Psoas muscle (tissue), 8 donors: ENCODE results near the gene DIS3. TPM values are rescaled to one million over a fixed set of nuclear protein-coding genes. Genes with fewer than 3 reads are reported as not detected.

Experiments used
- ATAC-seq, 4 donors: fragments of 200-7000 bp; cut with Tn5 transposase; one replicate each; pipeline ENCODE4 v1.9.1; 2020; ENCODE audit warnings: moderate library complexity in 3 of 4, mild to moderate bottlenecking in 2 of 4
- DNase-seq, 2 donors: peaks; one replicate each; pipeline ENCODE4 v3.0.0-alpha.2; 2020
- H3K27ac ChIP-seq: fragments of 200-600 bp; one replicate; pipeline ENCODE4 v1.8.0; 2022
- H3K27me3 ChIP-seq, 3 donors: fragments of 200-600 bp in 1 of 3; one replicate each; pipeline versions ENCODE4 v1.6.1 to v1.8.0; 2013 to 2022; ENCODE audit warnings: low read length in 2 of 3, mild to moderate bottlenecking in 2 of 3, moderate library complexity in 1 of 3; ENCODE audit not compliant: insufficient read depth in 3 of 3
- H3K36me3 ChIP-seq, 2 donors: fragments of 200-600 bp in 1 of 2; one replicate each; pipeline versions ENCODE4 v1.6.1 to v1.8.0; 2013 to 2022; ENCODE audit warnings: low read depth in 1 of 2, mild to moderate bottlenecking in 1 of 2, moderate library complexity in 1 of 2; ENCODE audit not compliant: insufficient read depth in 1 of 2
- H3K4me1 ChIP-seq: fragments of 200-600 bp; one replicate; pipeline ENCODE4 v1.8.0; 2022
- H3K4me3 ChIP-seq: fragments of 200-600 bp; one replicate; pipeline ENCODE4 v1.8.0; 2022; ENCODE audit warnings: mild to moderate bottlenecking
- H3K9me3 ChIP-seq: fragments of 200-600 bp; one replicate; pipeline ENCODE4 v1.8.0; 2022
- CTCF ChIP-seq: fragments of 200-600 bp; IDR thresholded peaks from one replicate; pipeline ENCODE4 v1.8.0; 2022; ENCODE audit warnings: antibody characterized with exemption
- WGBS, 3 donors: extraction: QIAGEN DNeasy Blood & Tissue Kit; methylation state at CpG; one replicate each; pipeline versions ENCODE4 v1.1.6 to v1.1.7; 2013; 5-methylcytosine and 5-hydroxymethylcytosine counted together
- intact Hi-C, 2 donors: fragments of 100-400 bp; cut with DNase I; formaldehyde crosslinking; loops; one replicate each; pipeline versions ENCODE4 v1.11.0 to v1.14.2; 2022
- polyA plus RNA-seq, 3 donors: library from polyadenylated mRNA; stranded (reverse); fragments of 200-250 nt; gene quantifications; one replicate each; pipeline ENCODE4 v1.2.3, GENCODE V29; 2013
- total RNA-seq, 4 donors: library from RNA; stranded (reverse); fragmentation: NEBNext Ultra II Directional in 2 of 4; extraction: Animal tissue kit (Norgen Biotek cat#: 25700) in 2 of 4; gene quantifications; one replicate each; pipeline versions ENCODE4 v1.2.1 to v1.2.4, GENCODE V29; 2021 to 2023
- donor health status: healthy with polysubstance abuse.
- donor health status: DM: no; HTN: no; CAD: no; lungs with moderate emphysema.
- donor health status: Bipolar disorder and iron deficiency.
- donor health status: healthy.
- donor health status: DM: yes; HTN: yes; CAD: no.
- donor health status: DM: no; HTN: no; CAD: no.
- donor health status: DM: no; HTN: no; CAD: no.
- donor health status: DM: yes; HTN: yes; CAD: no.

Gene DIS3
- total and polyA plus RNA-seq, 7 donors: 6.4 to 19.7 (median 13.4) TPM

GRCh38 chr13:72751220-72751619, 30.5 kb downstream of the DIS3 start:
- no peak for ATAC-seq
- no peak overlapping the region for H3K4me3 ChIP-seq
- H3K27ac ChIP-seq: no peak overlapping the region
- no peaks in the 10 kb centered on the region for H3K27me3 ChIP-seq
- peaks cover 6 to 73% of the 10 kb centered on the region in 2 donors for H3K36me3 ChIP-seq
- TF ChIP-seq CTCF: no peak
- H3K4me1 ChIP-seq: no peaks in the 10 kb centered on the region
- peaks cover 8% of the 10 kb centered on the region for H3K9me3 ChIP-seq
- intact Hi-C loops: no loop called here
- no peak for DNase-seq

DNA sequence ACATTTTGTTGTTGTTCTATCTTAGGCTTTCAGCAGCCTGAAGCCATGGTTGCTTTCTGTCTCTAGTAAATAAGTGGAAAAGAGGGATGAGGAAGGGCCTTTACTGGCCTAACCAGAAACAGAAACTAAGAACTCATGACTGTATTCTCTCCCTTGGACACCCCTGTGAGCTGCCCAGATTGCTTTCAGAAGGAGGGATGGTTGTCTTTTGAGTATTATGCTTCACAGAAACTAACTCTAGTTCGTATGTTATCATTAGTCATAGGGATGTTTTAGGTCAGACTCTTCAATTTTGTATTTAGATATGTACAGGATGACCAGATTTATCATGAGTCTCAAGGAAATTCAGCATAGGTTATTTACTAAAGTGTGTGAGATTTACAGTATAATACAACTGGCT, 36.4 kb downstream of the DIS3 start:
- H3K36me3 ChIP-seq: peaks cover 4 to 44% of the 10 kb centered on the region in 2 donors
- ATAC-seq: no peak
- no peaks in the 10 kb centered on the region for H3K9me3 ChIP-seq
- 74 to 90% (median 85%) methylated on average over 1 of the region's 1 CpG for WGBS, 3 donors
- H3K4me1 ChIP-seq: no peaks in the 10 kb centered on the region
- H3K27ac ChIP-seq: no peak overlapping the region
- no peak overlapping the region for H3K4me3 ChIP-seq
- no peaks in the 10 kb centered on the region for H3K27me3 ChIP-seq
- intact Hi-C loops: no loop called here
- no peak for TF ChIP-seq CTCF
- no peak for DNase-seq

- H3K27me3 ChIP-seq: no peaks in the 10 kb centered on the region
- WGBS, 3 donors: 62 to 87% (median 79%) methylated on average over 1 of the region's 1 CpG
- ATAC-seq (no peak), DNase-seq (no peak)
- intact Hi-C loops: no loop called here
- no peak for TF ChIP-seq CTCF
- H3K36me3 ChIP-seq: peaks cover 0 to 12% of the 10 kb centered on the region in 2 donors
- H3K4me3 ChIP-seq: no peak overlapping the region
- no peak overlapping the region for H3K27ac ChIP-seq
- no peaks in the 10 kb centered on the region for H3K4me1 ChIP-seq
- no peaks in the 10 kb centered on the region for H3K9me3 ChIP-seq
Measured at GRCh38 chr13:72740015-72740414, 41.7 kb downstream of the DIS3 start.

GRCh38 chr13:72737033-72737432, 44.7 kb downstream of the DIS3 start:
- no peaks in the 10 kb centered on the region for H3K4me1 ChIP-seq
- no peak for TF ChIP-seq CTCF
- H3K9me3 ChIP-seq: no peaks in the 10 kb centered on the region
- no peak for DNase-seq
- intact Hi-C loops: no loop called here
- H3K27me3 ChIP-seq: no peaks in the 10 kb centered on the region
- H3K36me3 ChIP-seq: peaks cover 2% of the 10 kb centered on the region in 2 donors
- no peak overlapping the region for H3K27ac ChIP-seq
- H3K4me3 ChIP-seq: no peak overlapping the region
- no peak for ATAC-seq
- 87 to 96% (median 93%) methylated on average over 3 of the region's 3 CpGs for WGBS, 3 donors

GRCh38 chr13:72728290-72728605, 53.5 kb downstream of the DIS3 start:
- Histone ChIP-seq H3K4me3 (peak overlapping the region; percentile 97), H3K27me3 (no peaks in the 10 kb centered on the region), H3K4me1 (peaks cover 16% of the 10 kb centered on the region), H3K36me3 (peaks cover under 1 to 4% of the 10 kb centered on the region in 2 donors), H3K9me3 (no peaks in the 10 kb centered on the region), H3K27ac (peak overlapping the region; percentile 75)
- 3 to 5% (median 4%) methylated on average over 3 of the region's 3 CpGs for WGBS, 3 donors
- DNase-seq: no peak
- TF ChIP-seq CTCF: no peak
- intact Hi-C loops: loop anchor here in 1 of 2 donors (5.0 kb wide), 1 partner anchor 54 kb away; the partner anchor contains the start of genes DIS3 and PIBF1
- no peak for ATAC-seq
